GM12801 (cell line): Measurements from ENCODE around the gene GBA3.

Experiments
- TF ChIP-seq, protein P1 (sequence below): IDR thresholded peaks from one replicate; pipeline ENCODE4 v1.5.1; 2011; ENCODE audit warnings: control low read depth; ENCODE audit not compliant: insufficient read length; ENCODE audit errors: extremely low read depth

GBA3 gene

DNA sequence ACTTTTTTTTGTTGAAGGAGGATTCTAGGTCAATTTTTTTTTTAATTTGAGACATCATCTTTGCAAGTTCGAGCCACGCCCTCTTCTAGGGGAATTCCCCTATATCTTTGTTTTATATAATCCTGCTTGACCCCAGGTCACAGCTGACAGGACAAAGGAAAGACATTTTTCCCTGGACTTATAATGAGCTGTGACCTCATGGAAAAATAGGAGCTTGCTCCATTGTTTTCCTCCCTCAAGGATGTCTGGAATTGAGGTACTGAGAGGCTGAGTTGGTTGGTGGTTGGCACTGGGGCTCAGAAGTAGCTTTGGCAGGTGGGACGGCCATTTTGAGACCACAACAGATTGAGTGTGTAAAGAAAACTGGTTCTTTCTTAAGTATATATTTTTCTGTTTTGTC lies 49.0 kb downstream of the GBA3 start:
- TF ChIP-seq, protein P1, sequence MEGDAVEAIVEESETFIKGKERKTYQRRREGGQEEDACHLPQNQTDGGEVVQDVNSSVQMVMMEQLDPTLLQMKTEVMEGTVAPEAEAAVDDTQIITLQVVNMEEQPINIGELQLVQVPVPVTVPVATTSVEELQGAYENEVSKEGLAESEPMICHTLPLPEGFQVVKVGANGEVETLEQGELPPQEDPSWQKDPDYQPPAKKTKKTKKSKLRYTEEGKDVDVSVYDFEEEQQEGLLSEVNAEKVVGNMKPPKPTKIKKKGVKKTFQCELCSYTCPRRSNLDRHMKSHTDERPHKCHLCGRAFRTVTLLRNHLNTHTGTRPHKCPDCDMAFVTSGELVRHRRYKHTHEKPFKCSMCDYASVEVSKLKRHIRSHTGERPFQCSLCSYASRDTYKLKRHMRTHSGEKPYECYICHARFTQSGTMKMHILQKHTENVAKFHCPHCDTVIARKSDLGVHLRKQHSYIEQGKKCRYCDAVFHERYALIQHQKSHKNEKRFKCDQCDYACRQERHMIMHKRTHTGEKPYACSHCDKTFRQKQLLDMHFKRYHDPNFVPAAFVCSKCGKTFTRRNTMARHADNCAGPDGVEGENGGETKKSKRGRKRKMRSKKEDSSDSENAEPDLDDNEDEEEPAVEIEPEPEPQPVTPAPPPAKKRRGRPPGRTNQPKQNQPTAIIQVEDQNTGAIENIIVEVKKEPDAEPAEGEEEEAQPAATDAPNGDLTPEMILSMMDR = no peak

DNA sequence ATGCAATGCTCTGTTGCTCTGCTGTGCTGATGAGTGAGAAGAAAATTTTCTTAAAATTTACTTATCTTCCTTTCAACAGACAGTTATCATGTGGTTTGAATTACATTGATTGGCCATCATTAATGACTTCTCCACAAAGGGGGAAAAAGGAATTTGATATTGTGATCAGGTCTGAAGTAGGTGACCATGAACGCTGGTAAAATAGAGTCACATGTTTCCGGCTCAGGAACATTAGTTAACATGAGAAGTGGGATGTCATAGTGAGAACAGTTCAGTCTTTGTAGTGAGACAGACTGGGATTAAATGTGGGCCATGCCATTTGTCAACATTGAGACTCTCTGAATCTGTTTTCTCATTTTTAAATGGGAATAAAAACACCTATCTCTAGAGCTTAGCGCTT lies 50.6 kb downstream of the GBA3 start:
- TF ChIP-seq, protein P1 = no peak

DNA sequence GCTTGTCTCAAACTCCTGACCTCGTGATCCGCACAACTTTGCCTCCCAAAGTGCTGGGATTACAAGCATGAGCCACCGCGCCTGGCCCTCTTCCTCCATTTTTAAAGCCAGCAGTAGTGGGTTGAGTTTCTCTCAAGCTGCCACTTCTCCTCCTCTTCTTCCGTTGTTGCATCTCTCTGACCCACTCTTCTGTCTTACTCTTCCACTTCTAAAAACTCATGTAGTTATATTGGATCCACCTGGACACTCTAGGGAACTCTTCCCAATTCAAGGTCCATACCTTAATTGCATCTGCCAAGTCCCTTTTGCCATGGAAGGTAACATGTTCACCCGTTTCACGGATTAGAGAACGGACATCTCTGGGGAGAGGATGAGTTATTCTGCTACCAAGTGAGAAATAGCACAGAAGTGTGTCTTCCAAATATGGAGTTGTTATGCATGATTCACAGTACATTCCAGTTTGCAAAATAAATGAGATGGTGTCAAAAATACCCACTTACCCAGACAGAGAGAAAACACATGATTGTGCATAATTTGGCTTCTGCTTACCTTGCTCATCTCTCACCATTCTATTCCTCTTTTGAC lies 51.8 kb downstream of the GBA3 start:
- TF ChIP-seq, protein P1 = no peak

DNA sequence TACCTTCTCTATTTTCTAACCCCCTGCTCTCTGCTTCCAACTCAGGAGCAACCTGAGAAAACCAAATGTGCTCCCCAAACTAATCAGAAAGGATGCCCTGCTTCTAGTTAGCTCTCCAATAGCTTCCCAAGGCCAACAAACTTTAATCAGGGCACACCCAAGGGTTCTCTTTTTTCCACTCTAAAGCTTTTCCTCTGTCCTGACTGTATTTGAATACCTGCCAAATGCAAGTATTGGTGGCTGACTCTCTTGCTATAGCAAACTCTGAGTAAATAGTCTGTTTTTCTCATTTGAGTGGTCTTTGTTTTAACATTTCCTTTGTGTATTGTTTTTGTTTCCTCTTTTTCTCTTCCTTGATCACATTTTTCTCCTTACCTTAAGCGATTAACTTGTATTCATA lies 52.5 kb downstream of the GBA3 start:
- TF ChIP-seq, protein P1 = no peak

DNA sequence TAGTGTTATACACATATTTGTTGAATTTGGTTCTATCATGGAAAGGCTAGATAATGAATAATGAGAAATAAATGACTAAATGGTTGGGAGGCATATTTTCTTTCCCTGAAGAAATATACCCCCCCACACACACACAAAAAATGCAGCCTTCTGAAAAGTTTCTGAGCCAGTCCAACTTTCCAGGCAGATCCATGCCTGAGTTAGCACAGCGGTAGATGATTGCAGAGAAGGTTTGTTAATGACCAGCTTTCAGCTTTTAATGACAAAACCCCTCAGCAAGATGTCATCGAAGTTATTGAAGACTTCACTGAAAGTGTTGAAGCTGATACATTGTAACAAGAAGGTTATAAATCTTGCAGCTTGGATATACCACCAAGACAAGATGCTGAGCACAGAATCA lies 61.4 kb downstream of the GBA3 start:
- TF ChIP-seq, protein P1 = no peak

DNA sequence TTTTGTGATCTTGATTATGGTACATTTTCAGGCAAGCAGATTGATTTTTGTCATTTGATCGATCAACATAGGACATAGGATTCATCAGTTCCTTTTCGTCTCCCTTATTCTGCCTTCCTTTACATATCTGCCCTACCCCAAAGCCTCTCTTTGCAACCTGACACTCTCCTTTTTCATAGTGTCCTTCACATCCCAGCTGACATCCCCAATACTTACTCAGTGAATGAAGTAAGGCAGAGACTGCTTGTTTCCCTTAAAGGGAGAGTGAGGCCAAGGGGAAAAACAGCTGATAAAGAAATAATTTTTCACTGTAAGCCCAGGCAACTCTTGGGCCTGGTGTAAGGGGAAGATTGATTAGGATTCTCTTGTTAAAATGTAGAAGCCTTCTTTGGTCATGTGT lies 69.8 kb downstream of the GBA3 start:
- TF ChIP-seq, protein P1 = no peak

DNA sequence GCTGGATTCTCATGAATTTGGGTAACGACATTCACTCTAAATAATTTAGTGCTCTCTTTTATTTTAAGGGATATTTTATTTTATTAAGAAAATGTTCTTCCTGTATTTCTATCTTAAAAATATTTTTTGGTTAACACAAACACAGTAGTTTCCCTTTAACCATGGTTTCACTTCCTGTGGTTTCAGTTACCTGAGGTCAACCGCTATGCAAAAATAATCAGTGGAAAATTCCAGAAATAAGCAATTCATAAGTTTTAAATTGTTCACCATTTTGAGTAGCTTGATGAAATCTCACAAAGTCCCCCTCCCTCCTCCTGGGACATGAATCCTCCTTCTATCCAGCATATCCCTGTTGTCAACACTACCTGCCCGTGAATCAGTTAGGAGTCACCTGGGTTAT lies 71.4 kb downstream of the GBA3 start:
- TF ChIP-seq, protein P1 = no peak
